SK-N-SH (cell line): Measurements from ENCODE around the gene KCNAB1. TPM values are rescaled to one million over a fixed set of nuclear protein-coding genes. Genes with fewer than 3 reads are reported as not detected.

Experiments
- CTCF ChIA-PET: fragments of 300-600, 350-600 bp; formaldehyde crosslinking; extraction: SDS; loops from one replicate; lab custom pipeline; 2021; lab: Yijun Ruan, JAX
- POLR2A ChIA-PET: fragments of 350-600 bp; sonication (Branson Sonifier 250); formaldehyde crosslinking; extraction: SDS; loops from one replicate; lab custom pipeline; 2020; ENCODE audit warnings: antibody characterized with exemption, inconsistent platforms; lab: Yijun Ruan, JAX
- DNase-seq: peaks from one replicate; pipeline ENCODE4 v3.0.0; 2012
- H2AFZ ChIP-seq: fragments of 200-600 bp; sonication (generic); 2 replicates; pipeline ENCODE4 v1.8.1; 2016; ENCODE audit warnings: antibody characterized with exemption, mild to moderate bottlenecking, low read depth
- H3F3A ChIP-seq: fragments of 200-600 bp; sonication (generic); replicated peaks from 2 replicates; pipeline ENCODE3; 2016; ENCODE audit warnings: antibody characterized with exemption, mild to moderate bottlenecking; ENCODE audit not compliant: insufficient read depth
- H3K27ac ChIP-seq, 2 experiments: fragments of 200-500 bp in 1 of 2; fragments of 200-600 bp in 1 of 2; sonication (Bioruptor generic) in 1 of 2; sonication (generic), shearing (Covaris generic) in 1 of 2; 2 replicates each; pipeline versions ENCODE4 v1.5.1 to v1.6.1; 2014 to 2016; ENCODE audit warnings: low read depth in 2 of 2, inconsistent platforms in 1 of 2, low read length in 1 of 2, mild to moderate bottlenecking in 1 of 2, mixed read lengths in 1 of 2
- H3K27me3 ChIP-seq: fragments of 200-600 bp; sonication (generic), shearing (Covaris generic); 2 replicates; pipeline ENCODE4 v1.6.1; 2016; ENCODE audit warnings: mixed run types; ENCODE audit not compliant: insufficient read depth
- H3K36me3 ChIP-seq, 2 experiments: fragments of 200-500 bp in 1 of 2; fragments of 200-600 bp in 1 of 2; sonication (Bioruptor generic) in 1 of 2; sonication (generic) in 1 of 2; replicated peaks in 1 of 2; 2 replicates each; pipeline versions ENCODE3 to v1.5.1; 2014 to 2016; ENCODE audit warnings: low read length in 1 of 2, mild to moderate bottlenecking in 1 of 2; ENCODE audit not compliant: insufficient read depth in 2 of 2, control insufficient read depth in 1 of 2
- H3K4me1 ChIP-seq, 2 experiments: fragments of 200-500 bp in 1 of 2; fragments of 200-600 bp in 1 of 2; sonication (Bioruptor generic) in 1 of 2; sonication (generic), shearing (Covaris generic) in 1 of 2; 2 replicates each; pipeline versions ENCODE4 v1.5.1 to v1.6.1; 2014 to 2016; ENCODE audit warnings: low read depth in 1 of 2, low read length in 1 of 2, mixed run types in 1 of 2; ENCODE audit not compliant: insufficient read depth in 2 of 2, control insufficient read depth in 1 of 2
- H3K4me2 ChIP-seq: fragments of 200-600 bp; sonication (generic), shearing (Covaris generic); 2 replicates; pipeline ENCODE4 v1.6.1; 2017; ENCODE audit warnings: mixed run types
- H3K4me3 ChIP-seq, 2 experiments: fragments of 200-500 bp in 1 of 2; fragments of 200-600 bp in 1 of 2; sonication (Bioruptor generic) in 1 of 2; sonication (generic), shearing (Covaris generic) in 1 of 2; 2 replicates each; pipeline versions ENCODE4 v1.5.1 to v1.8.1; 2014 to 2016; ENCODE audit warnings: low read depth in 2 of 2, inconsistent platforms in 1 of 2, low read length in 1 of 2, mild to moderate bottlenecking in 1 of 2, mixed read lengths in 1 of 2, moderate library complexity in 1 of 2
- H3K79me2 ChIP-seq: fragments of 200-600 bp; sonication (generic); 2 replicates; pipeline ENCODE4 v1.8.1; 2017; ENCODE audit warnings: mild to moderate bottlenecking; ENCODE audit not compliant: insufficient read depth
- H3K9ac ChIP-seq: fragments of 200-600 bp; sonication (generic); 2 replicates; pipeline ENCODE4 v1.6.1; 2017; ENCODE audit warnings: mixed run types
- H3K9me2 ChIP-seq: fragments of 200-600 bp; sonication (generic); 2 replicates; pipeline ENCODE4 v1.6.1; 2017; ENCODE audit warnings: mixed run types
- H3K9me3 ChIP-seq: fragments of 200-600 bp; sonication (generic); 2 replicates; pipeline ENCODE4 v1.6.1; 2017; ENCODE audit warnings: mixed run types, mild to moderate bottlenecking, moderate library complexity
- H4K20me1 ChIP-seq: fragments of 200-600 bp; sonication (generic); 2 replicates; pipeline ENCODE4 v1.6.1; 2017; ENCODE audit warnings: mild to moderate bottlenecking, mixed run types; ENCODE audit not compliant: insufficient read depth
- EP300 ChIP-seq, 2 experiments: IDR thresholded peaks; 2 replicates each; pipeline versions ENCODE4 v1.4.0 to v1.6.1; 2012; ENCODE audit warnings: borderline replicate concordance in 1 of 2, low read depth in 1 of 2, low read length in 1 of 2
- FOXJ3 ChIP-seq: sonication (generic); formaldehyde crosslinking; IDR thresholded peaks from 2 replicates; pipeline ENCODE4 v1.5.1; 2020; ENCODE audit warnings: mild to moderate bottlenecking, missing genetic modification reagents
- IRF3 ChIP-seq: fragments of 150-350 bp; IDR thresholded peaks from 2 replicates; pipeline ENCODE4 v1.6.1; 2016; ENCODE audit warnings: mild to moderate bottlenecking, low read depth, low read length
- JUND ChIP-seq: IDR thresholded peaks from 2 replicates; pipeline ENCODE4 v1.4.0; 2012
- MAX ChIP-seq: IDR thresholded peaks from 2 replicates; pipeline ENCODE4 v1.4.0; 2012; ENCODE audit warnings: low read depth
- MEF2A ChIP-seq: IDR thresholded peaks from 2 replicates; pipeline ENCODE4 v1.4.0; 2012; ENCODE audit warnings: low read depth, borderline replicate concordance
- POLR2AphosphoS5 ChIP-seq: IDR thresholded peaks from 2 replicates; pipeline ENCODE4 v1.6.1; 2012; ENCODE audit warnings: low read depth, low read length
- RAD21 ChIP-seq: IDR thresholded peaks from 2 replicates; pipeline ENCODE4 v1.6.1; 2012; ENCODE audit warnings: mild to moderate bottlenecking, low read length
- RFX5 ChIP-seq: IDR thresholded peaks from 2 replicates; pipeline ENCODE4 v1.6.1; 2012; ENCODE audit warnings: mild to moderate bottlenecking, improper control_type of control experiment, low read length
- RXRA ChIP-seq: IDR thresholded peaks from 2 replicates; pipeline ENCODE4 v1.4.0; 2012; ENCODE audit warnings: low read depth, mild to moderate bottlenecking, borderline replicate concordance
- SIN3A ChIP-seq: IDR thresholded peaks from 2 replicates; pipeline ENCODE4 v1.6.1; 2012; ENCODE audit warnings: low read depth, mild to moderate bottlenecking, low read length, moderate library complexity, borderline replicate concordance
- SMC3 ChIP-seq: IDR thresholded peaks from 2 replicates; pipeline ENCODE4 v1.6.1; 2012; ENCODE audit warnings: low read depth, low read length, improper control_type of control experiment
- TAF1 ChIP-seq: IDR thresholded peaks from 2 replicates; pipeline ENCODE4 v1.6.1; 2012; ENCODE audit warnings: low read depth, mild to moderate bottlenecking, low read length, moderate library complexity, borderline replicate concordance
- USF2 ChIP-seq: fragments of 150-350 bp; IDR thresholded peaks from 2 replicates; pipeline ENCODE4 v1.6.1; 2017; ENCODE audit warnings: antibody characterized with exemption, low read length, low read depth, borderline replicate concordance
- YY1 ChIP-seq: IDR thresholded peaks from 2 replicates; pipeline ENCODE4 v1.4.0; 2012; ENCODE audit warnings: low read depth, mild to moderate bottlenecking
- polyA plus RNA-seq, 3 experiments: library from polyadenylated mRNA; depleted of rRNA; stranded (reverse); fragments of >200 nt; gene quantifications; 2 replicates each; pipeline ENCODE4 v1.2.3, GENCODE V29; 2012
- TF ChIP-seq, protein P1 (sequence below): IDR thresholded peaks from 2 replicates; pipeline ENCODE4 v1.4.0; 2012; ENCODE audit warnings: low read depth, borderline replicate concordance
- TF ChIP-seq, protein P2 (sequence below): fragments of 200-600 bp; sonication (generic); IDR thresholded peaks from 2 replicates; pipeline ENCODE4 v1.6.1; 2017; ENCODE audit warnings: antibody characterized with exemption, mild to moderate bottlenecking, moderate library complexity
- TF ChIP-seq, protein P3 (sequence below): IDR thresholded peaks from 2 replicates; pipeline ENCODE4 v1.4.0; 2012; ENCODE audit warnings: low read depth, borderline replicate concordance

KCNAB1 gene
- polyA plus RNA-seq, 1 of the 3 experiments (the other 2 are of a cell fraction): 82.1 TPM

DNA sequence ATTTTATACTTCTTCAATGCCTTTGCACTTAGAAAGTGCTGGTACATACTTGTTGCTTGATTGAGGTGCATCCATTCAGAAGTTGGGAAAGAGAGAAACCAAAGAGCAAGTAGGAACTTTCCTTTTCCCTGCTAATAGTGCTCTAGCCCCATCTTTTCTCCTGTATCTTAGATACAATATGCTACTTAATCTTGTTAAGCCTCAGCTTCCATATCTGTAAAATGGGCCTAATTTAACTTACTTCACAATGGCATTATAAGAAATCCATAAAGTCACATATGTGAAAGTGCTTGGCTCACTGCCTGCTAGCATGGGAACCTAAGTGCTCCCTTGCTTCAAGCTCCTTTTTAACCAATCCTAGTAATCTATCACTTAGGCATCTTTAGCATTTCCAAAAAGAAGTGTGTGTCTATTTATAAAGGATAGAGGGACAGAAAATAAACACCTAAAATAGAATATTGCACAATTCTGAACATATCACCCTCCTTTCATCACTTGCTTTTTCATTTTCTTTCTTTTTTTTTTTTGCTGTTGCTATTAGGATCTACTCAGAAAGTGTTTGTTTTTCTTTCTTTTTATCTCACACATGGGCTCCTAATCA, 28.1 kb downstream of the KCNAB1 start:
- ChIA-PET CTCF (interaction anchor here (0.7 to 11.7 kb wide), 17 partner anchors 9 to 990 kb away, joined by 3 to 376 read pairs (median 4); partner anchors contain the start of genes SSR3 and TIPARP), POLR2A (interaction anchor here (0.7 to 1.3 kb wide), 2 partner anchors 153 to 396 kb away, joined by 3 read pairs; no protein-coding TSS in a partner anchor)
- Histone ChIP-seq H3K4me2 (no peak overlapping the region), H4K20me1 (no peaks in the 10 kb centered on the region), H3K4me1 (peaks cover 0 to 8% of the 10 kb centered on the region in 2 experiments; a peak in 1 of 4 replicates), H3K27me3 (no peaks in the 10 kb centered on the region), H3F3A (peaks cover 8% of the 10 kb centered on the region), H2AFZ (no peak overlapping the region), H3K36me3 (no peaks in the 10 kb centered on the region), H3K79me2 (no peaks in the 10 kb centered on the region), H3K9me3 (no peaks in the 10 kb centered on the region), H3K9ac (no peak overlapping the region), H3K9me2 (no peaks in the 10 kb centered on the region), H3K27ac (no peak overlapping the region), H3K4me3 (no peak overlapping the region)
- TF ChIP-seq USF2 (no peak), EP300 (IDR thresholded peaks at IDR 0.05; ENCODE audit: borderline replicate concordance in 1 of 2, low read depth in 1 of 2, low read length in 1 of 2) (no peak), SIN3A (no peak), JUND (no peak), FOXJ3 (CRISPR knock-in tag) (no peak), RAD21 (no peak), MEF2A (no peak), POLR2AphosphoS5 (no peak), SMC3 (no peak), RFX5 (no peak), YY1 (no peak), MAX (no peak), RXRA (no peak), TAF1 (no peak), IRF3 (no peak)
- TF ChIP-seq, protein P1, sequence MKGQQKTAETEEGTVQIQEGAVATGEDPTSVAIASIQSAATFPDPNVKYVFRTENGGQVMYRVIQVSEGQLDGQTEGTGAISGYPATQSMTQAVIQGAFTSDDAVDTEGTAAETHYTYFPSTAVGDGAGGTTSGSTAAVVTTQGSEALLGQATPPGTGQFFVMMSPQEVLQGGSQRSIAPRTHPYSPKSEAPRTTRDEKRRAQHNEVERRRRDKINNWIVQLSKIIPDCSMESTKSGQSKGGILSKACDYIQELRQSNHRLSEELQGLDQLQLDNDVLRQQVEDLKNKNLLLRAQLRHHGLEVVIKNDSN: no peak
- TF ChIP-seq, protein P2, sequence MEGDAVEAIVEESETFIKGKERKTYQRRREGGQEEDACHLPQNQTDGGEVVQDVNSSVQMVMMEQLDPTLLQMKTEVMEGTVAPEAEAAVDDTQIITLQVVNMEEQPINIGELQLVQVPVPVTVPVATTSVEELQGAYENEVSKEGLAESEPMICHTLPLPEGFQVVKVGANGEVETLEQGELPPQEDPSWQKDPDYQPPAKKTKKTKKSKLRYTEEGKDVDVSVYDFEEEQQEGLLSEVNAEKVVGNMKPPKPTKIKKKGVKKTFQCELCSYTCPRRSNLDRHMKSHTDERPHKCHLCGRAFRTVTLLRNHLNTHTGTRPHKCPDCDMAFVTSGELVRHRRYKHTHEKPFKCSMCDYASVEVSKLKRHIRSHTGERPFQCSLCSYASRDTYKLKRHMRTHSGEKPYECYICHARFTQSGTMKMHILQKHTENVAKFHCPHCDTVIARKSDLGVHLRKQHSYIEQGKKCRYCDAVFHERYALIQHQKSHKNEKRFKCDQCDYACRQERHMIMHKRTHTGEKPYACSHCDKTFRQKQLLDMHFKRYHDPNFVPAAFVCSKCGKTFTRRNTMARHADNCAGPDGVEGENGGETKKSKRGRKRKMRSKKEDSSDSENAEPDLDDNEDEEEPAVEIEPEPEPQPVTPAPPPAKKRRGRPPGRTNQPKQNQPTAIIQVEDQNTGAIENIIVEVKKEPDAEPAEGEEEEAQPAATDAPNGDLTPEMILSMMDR: no peak
- TF ChIP-seq, protein P3, sequence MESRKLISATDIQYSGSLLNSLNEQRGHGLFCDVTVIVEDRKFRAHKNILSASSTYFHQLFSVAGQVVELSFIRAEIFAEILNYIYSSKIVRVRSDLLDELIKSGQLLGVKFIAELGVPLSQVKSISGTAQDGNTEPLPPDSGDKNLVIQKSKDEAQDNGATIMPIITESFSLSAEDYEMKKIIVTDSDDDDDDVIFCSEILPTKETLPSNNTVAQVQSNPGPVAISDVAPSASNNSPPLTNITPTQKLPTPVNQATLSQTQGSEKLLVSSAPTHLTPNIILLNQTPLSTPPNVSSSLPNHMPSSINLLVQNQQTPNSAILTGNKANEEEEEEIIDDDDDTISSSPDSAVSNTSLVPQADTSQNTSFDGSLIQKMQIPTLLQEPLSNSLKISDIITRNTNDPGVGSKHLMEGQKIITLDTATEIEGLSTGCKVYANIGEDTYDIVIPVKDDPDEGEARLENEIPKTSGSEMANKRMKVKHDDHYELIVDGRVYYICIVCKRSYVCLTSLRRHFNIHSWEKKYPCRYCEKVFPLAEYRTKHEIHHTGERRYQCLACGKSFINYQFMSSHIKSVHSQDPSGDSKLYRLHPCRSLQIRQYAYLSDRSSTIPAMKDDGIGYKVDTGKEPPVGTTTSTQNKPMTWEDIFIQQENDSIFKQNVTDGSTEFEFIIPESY: no peak
- DNase-seq: no peak
